ENCODE measurements around the gene IL32. TPM values are rescaled to one million over a fixed set of nuclear protein-coding genes. Genes with fewer than 3 reads are reported as not detected.
A peak's percentile ranks its signal among the peaks of the same experiment; 100 is the strongest.

Gene IL32
- total and polyA plus RNA-seq, 7 experiments from 2014 or later: 351 to 3,697 (median 631) TPM

GRCh38 chr16:3098459-3099394, 33.3 kb downstream of the IL32 start, which contains the start of gene ZSCAN10:
ZSCAN10 (minus strand) TSS chr16:3099294; CDS start chr16:3092937, 6,357 bp downstream.
- Mint-ChIP-seq H3K27ac (peak within 1 kb of the TSS; percentile 74 to 93 (median 86)), H3K4me1 (peaks cover 35 to 70% (median 60%) of the 10 kb centered on the region in 7 donors), H3K27me3 (no peaks in the 10 kb centered on the region), H3K4me3 (peak within 1 kb of the TSS; percentile 71 to 98 (median 82)), H3K9me3 (no peaks in the 10 kb centered on the region), H3K36me3 (peaks cover 0 to 7% (median 0%) of the 10 kb centered on the region in 5 donors)
- H3K27ac ChIP-seq (ENCODE audit: low read depth, low read length): peak within 1 kb of the TSS; percentile 35
- H3K4me3 ChIP-seq (ENCODE audit: low read length): peak within 1 kb of the TSS; percentile 46
- POLR2A ChIA-PET: interaction anchor here (0.6 to 8.3 kb wide), 17 partner anchors 9 to 194 kb away, joined by 3 to 95 read pairs (median 4); partner anchors contain the start of genes IL32 and ZNF213
- ATAC-seq (no peak), DNase-seq (no peak)
- intact Hi-C loops (cut with micrococcal nuclease): no loop called here
- H3K9me3 ChIP-seq (ENCODE audit: control insufficient read depth in 2 of 3, low read length in 3 of 3): no peaks in the 10 kb centered on the region
- H3K27me3 ChIP-seq (ENCODE audit: control insufficient read depth in 2 of 2, insufficient read depth in 2 of 2, low read length in 2 of 2): no peaks in the 10 kb centered on the region
- no peaks in the 10 kb centered on the region for H3K36me3 ChIP-seq (ENCODE audit: control insufficient read depth in 2 of 3, insufficient read depth in 3 of 3, low read length in 3 of 3)
- peaks cover 33 to 40% of the 10 kb centered on the region in 2 donors for H3K4me1 ChIP-seq (ENCODE audit: control insufficient read depth in 2 of 2, insufficient read depth in 2 of 2, low read length in 2 of 2)
- CTCF ChIA-PET: interaction anchor here (0.7 to 15.4 kb wide), 12 partner anchors 10 to 160 kb away, joined by 3 to 233 read pairs (median 4); partner anchors contain the start of gene ZNF213

GRCh38 chr16:3099395-3099731, 33.9 kb downstream of the IL32 start:
- no peak for ATAC-seq
- peak overlapping the region; percentile 35 for H3K27ac ChIP-seq (ENCODE audit: low read depth, low read length)
- intact Hi-C loops (cut with micrococcal nuclease): no loop called here

GRCh38 chr16:3099732-3100499, 34.5 kb downstream of the IL32 start:
- Mint-ChIP-seq H3K27ac (peak overlapping the region; percentile 74 to 93 (median 86)), H3K36me3 (peaks cover 0 to 3% (median 0%) of the 10 kb centered on the region in 5 donors), H3K27me3 (no peaks in the 10 kb centered on the region), H3K4me1 (peaks cover 27 to 65% (median 54%) of the 10 kb centered on the region in 7 donors), H3K4me3 (peak overlapping the region; percentile 71 to 98 (median 82)), H3K9me3 (no peaks in the 10 kb centered on the region)
- CTCF ChIA-PET: interaction anchor here (0.6 to 15.4 kb wide), 6 partner anchors 24 to 427 kb away, joined by 3 to 233 read pairs (median 4); partner anchors contain the start of gene ZNF213
- H3K9me3 ChIP-seq (ENCODE audit: control insufficient read depth in 2 of 3, low read length in 3 of 3): no peaks in the 10 kb centered on the region
- ATAC-seq: peak; percentile 94
- H3K36me3 ChIP-seq (ENCODE audit: control insufficient read depth in 2 of 3, insufficient read depth in 3 of 3, low read length in 3 of 3): no peaks in the 10 kb centered on the region
- H3K27ac ChIP-seq (ENCODE audit: low read depth, low read length): peak overlapping the region; percentile 35
- H3K4me3 ChIP-seq (ENCODE audit: low read length): peak overlapping the region; percentile 46
- DNase-seq: peak; percentile 67 to 94 (median 75)
- intact Hi-C loops (cut with micrococcal nuclease): loop anchor here (1.0 to 2.0 kb wide), 7 partner anchors 24 to 97 kb away; no protein-coding TSS in a partner anchor
- H3K27me3 ChIP-seq (ENCODE audit: control insufficient read depth in 2 of 2, insufficient read depth in 2 of 2, low read length in 2 of 2): no peaks in the 10 kb centered on the region
- peaks cover 25 to 31% of the 10 kb centered on the region in 2 donors for H3K4me1 ChIP-seq (ENCODE audit: control insufficient read depth in 2 of 2, insufficient read depth in 2 of 2, low read length in 2 of 2)
- POLR2A ChIA-PET: interaction anchor here (1.1 to 8.3 kb wide), 7 partner anchors 12 to 59 kb away, joined by 4 to 95 read pairs (median 25); partner anchors contain the start of genes IL32 and ZNF213

More at GRCh38 chr16:3099395-3099731, 33.9 kb downstream of the IL32 start:
- CTCF ChIA-PET: interaction anchor here (0.6 to 15.4 kb wide), 7 partner anchors 10 to 428 kb away, joined by 3 to 233 read pairs (median 3); partner anchors contain the start of gene ZNF213
- Histone ChIP-seq H3K36me3 (ENCODE audit: control insufficient read depth in 2 of 3, insufficient read depth in 3 of 3, low read length in 3 of 3) (no peaks in the 10 kb centered on the region), H3K4me3 (ENCODE audit: low read length) (no peak overlapping the region), H3K4me1 (ENCODE audit: control insufficient read depth in 2 of 2, insufficient read depth in 2 of 2, low read length in 2 of 2) (peaks cover 31 to 37% of the 10 kb centered on the region in 2 donors), H3K9me3 (ENCODE audit: control insufficient read depth in 2 of 3, low read length in 3 of 3) (no peaks in the 10 kb centered on the region), H3K27me3 (ENCODE audit: control insufficient read depth in 2 of 2, insufficient read depth in 2 of 2, low read length in 2 of 2) (no peaks in the 10 kb centered on the region)
- DNase-seq: no peak
- H3K27me3 Mint-ChIP-seq: no peaks in the 10 kb centered on the region
- POLR2A ChIA-PET: interaction anchor here (1.1 to 8.3 kb wide), 10 partner anchors 12 to 59 kb away, joined by 4 to 95 read pairs (median 18); partner anchors contain the start of genes IL32 and ZNF213
- H3K4me1 Mint-ChIP-seq: peaks cover 33 to 69% (median 60%) of the 10 kb centered on the region in 7 donors
- peak overlapping the region in 5 of 9 donors; percentile 56 to 87 (median 71) for H3K27ac Mint-ChIP-seq
- H3K4me3 Mint-ChIP-seq: peak overlapping the region in 9 of 10 donors; percentile 34 to 98 (median 73)
- H3K9me3 Mint-ChIP-seq: no peaks in the 10 kb centered on the region
- H3K36me3 Mint-ChIP-seq: peaks cover 0 to 7% (median 0%) of the 10 kb centered on the region in 5 donors

GRCh38 chr16:3101018-3101840, 35.8 kb downstream of the IL32 start:
- Histone ChIP-seq H3K27me3 (ENCODE audit: control insufficient read depth in 2 of 2, insufficient read depth in 2 of 2, low read length in 2 of 2) (no peaks in the 10 kb centered on the region), H3K27ac (ENCODE audit: low read depth, low read length) (peak overlapping the region; percentile 15), H3K4me3 (ENCODE audit: low read length) (peak overlapping the region; percentile 35), H3K4me1 (ENCODE audit: control insufficient read depth in 2 of 2, insufficient read depth in 2 of 2, low read length in 2 of 2) (peaks cover 19 to 28% of the 10 kb centered on the region in 2 donors), H3K9me3 (ENCODE audit: control insufficient read depth in 2 of 3, low read length in 3 of 3) (no peaks in the 10 kb centered on the region), H3K36me3 (ENCODE audit: control insufficient read depth in 2 of 3, insufficient read depth in 3 of 3, low read length in 3 of 3) (no peaks in the 10 kb centered on the region)
- peak in 7 of 9 donors; percentile 43 to 63 (median 49) for DNase-seq
- Mint-ChIP-seq H3K36me3 (peaks cover 0 to 3% (median 0%) of the 10 kb centered on the region in 5 donors), H3K27ac (peak overlapping the region; percentile 69 to 93 (median 87)), H3K9me3 (no peaks in the 10 kb centered on the region), H3K4me3 (peak overlapping the region; percentile 71 to 93 (median 86)), H3K27me3 (no peaks in the 10 kb centered on the region), H3K4me1 (peaks cover 28 to 65% (median 55%) of the 10 kb centered on the region in 7 donors)
- ChIA-PET CTCF (interaction anchor here (0.7 to 15.4 kb wide), 8 partner anchors 8 to 42 kb away, joined by 3 to 233 read pairs (median 4); partner anchors contain the start of genes IL32 and ZNF213), POLR2A (interaction anchor here (0.7 to 8.3 kb wide), 14 partner anchors 8 to 399 kb away, joined by 3 to 95 read pairs (median 4); partner anchors contain the start of genes CLUAP1, IL32, ZNF205 and ZNF213)
- ATAC-seq: no peak
- intact Hi-C loops (cut with micrococcal nuclease): loop anchor here (1.0 to 2.0 kb wide), 3 partner anchors 28 to 58 kb away; no protein-coding TSS in a partner anchor

GRCh38 chr16:3101841-3102470, 36.5 kb downstream of the IL32 start:
- no peaks in the 10 kb centered on the region for H3K9me3 ChIP-seq (ENCODE audit: control insufficient read depth in 2 of 3, low read length in 3 of 3)
- peak overlapping the region; percentile 80 to 93 (median 86) for H3K4me3 Mint-ChIP-seq
- H3K27me3 Mint-ChIP-seq: no peaks in the 10 kb centered on the region
- H3K27ac ChIP-seq (ENCODE audit: low read depth, low read length): peak overlapping the region; percentile 15
- no peaks in the 10 kb centered on the region for H3K36me3 ChIP-seq (ENCODE audit: control insufficient read depth in 2 of 3, insufficient read depth in 3 of 3, low read length in 3 of 3)
- peak overlapping the region; percentile 27 for H3K4me3 ChIP-seq (ENCODE audit: low read length)
- peaks cover 17 to 31% of the 10 kb centered on the region in 2 donors for H3K4me1 ChIP-seq (ENCODE audit: control insufficient read depth in 2 of 2, insufficient read depth in 2 of 2, low read length in 2 of 2)
- H3K27ac Mint-ChIP-seq: peak overlapping the region; percentile 69 to 93 (median 89)
- no peaks in the 10 kb centered on the region for H3K27me3 ChIP-seq (ENCODE audit: control insufficient read depth in 2 of 2, insufficient read depth in 2 of 2, low read length in 2 of 2)
- CTCF ChIA-PET: interaction anchor here (0.6 to 15.4 kb wide), 12 partner anchors 9 to 52 kb away, joined by 3 to 233 read pairs (median 4); partner anchors contain the start of genes IL32 and ZNF213
- DNase-seq (peak in 2 of 9 donors; percentile 22 to 41), ATAC-seq (no peak)
- intact Hi-C loops (cut with micrococcal nuclease): loop anchor here (1.0 to 2.0 kb wide), 3 partner anchors 27 to 57 kb away; no protein-coding TSS in a partner anchor
- H3K36me3 Mint-ChIP-seq: peaks cover 0 to 3% (median 0%) of the 10 kb centered on the region in 5 donors
- no peaks in the 10 kb centered on the region for H3K9me3 Mint-ChIP-seq
- H3K4me1 Mint-ChIP-seq: peaks cover 30 to 67% (median 57%) of the 10 kb centered on the region in 7 donors
- POLR2A ChIA-PET: interaction anchor here (0.7 to 8.3 kb wide), 15 partner anchors 9 to 399 kb away, joined by 3 to 95 read pairs (median 4); partner anchors contain the start of genes CLUAP1, IL32, ZNF205 and ZNF213
